Hepatocyte (in vitro differentiated cells): Measurements from ENCODE around the gene ZMIZ1. TPM values are rescaled to one million over a fixed set of nuclear protein-coding genes. Genes with fewer than 3 reads are reported as not detected.
A peak's percentile ranks its signal among the peaks of the same experiment; 100 is the strongest.

Experiments used
- DNase-seq: peaks from one replicate; pipeline ENCODE4 v3.0.0-alpha.2; 2016; ENCODE audit warnings: low spot score
- H2AFZ ChIP-seq: fragments of 200-600 bp; sonication (generic); 2 replicates; pipeline ENCODE4 v1.6.0; 2016; ENCODE audit warnings: antibody characterized with exemption, mild to moderate bottlenecking
- H3K27ac ChIP-seq: fragments of 200-600 bp; sonication (generic); 2 replicates; pipeline ENCODE4 v1.5.1; 2016; ENCODE audit warnings: mild to moderate bottlenecking
- H3K27me3 ChIP-seq: fragments of 200-600 bp; sonication (generic); 2 replicates; pipeline ENCODE4 v1.6.1; 2016
- H3K36me3 ChIP-seq: fragments of 200-600 bp; sonication (generic); replicated peaks from 2 replicates; pipeline ENCODE4 v1.5.1; 2016; ENCODE audit warnings: low read depth; ENCODE audit not compliant: insufficient read depth
- H3K4me1 ChIP-seq: fragments of 200-600 bp; sonication (generic); 2 replicates; pipeline ENCODE4 v1.5.1; 2016; ENCODE audit warnings: mild to moderate bottlenecking, moderate library complexity; ENCODE audit not compliant: insufficient read depth
- H3K4me2 ChIP-seq: fragments of 200-600 bp; sonication (generic); 2 replicates; pipeline ENCODE4 v1.6.0; 2016
- H3K4me3 ChIP-seq: fragments of 200-600 bp; sonication (generic); 2 replicates; pipeline ENCODE4 v1.5.1; 2016; ENCODE audit warnings: mild to moderate bottlenecking
- H3K79me2 ChIP-seq: fragments of 200-600 bp; sonication (generic); 2 replicates; pipeline ENCODE4 v1.6.0; 2017; ENCODE audit warnings: mild to moderate bottlenecking
- H3K9me2 ChIP-seq: fragments of 200-600 bp; sonication (generic); replicated peaks from 2 replicates; pipeline ENCODE4 v1.6.0; 2017; ENCODE audit warnings: mild to moderate bottlenecking; ENCODE audit not compliant: insufficient read depth
- H3K9me3 ChIP-seq: fragments of 200-600 bp; sonication (generic); 2 replicates; pipeline ENCODE4 v1.5.1; 2016; ENCODE audit warnings: low read depth, mild to moderate bottlenecking
- H4K20me1 ChIP-seq: fragments of 200-600 bp; sonication (generic); 2 replicates; pipeline ENCODE4 v1.6.0; 2016; ENCODE audit warnings: mild to moderate bottlenecking; ENCODE audit not compliant: insufficient read depth, poor library complexity, severe bottlenecking
- CTCF ChIP-seq: fragments of 200-600 bp; sonication (generic); IDR thresholded peaks from 2 replicates; pipeline ENCODE4 v1.5.1; 2016; ENCODE audit warnings: antibody characterized with exemption, mild to moderate bottlenecking; ENCODE audit not compliant: poor library complexity
- EZH2 ChIP-seq: fragments of 200-600 bp; sonication (generic); IDR thresholded peaks from 2 replicates; pipeline ENCODE4 v1.6.1; 2016; ENCODE audit warnings: antibody characterized with exemption, mild to moderate bottlenecking, borderline replicate concordance
- EZH2phosphoT487 ChIP-seq: fragments of 200-600 bp; sonication (generic); IDR thresholded peaks from one replicate; pipeline ENCODE4 v1.6.1; 2018; ENCODE audit warnings: antibody characterized with exemption, mild to moderate bottlenecking, low read depth, moderate library complexity; ENCODE audit not compliant: unreplicated experiment, severe bottlenecking
- WGBS: methylation state at CpG from one replicate; pipeline ENCODE4 v1.1.6; 2016; ENCODE audit warnings: low lambda C conversion rate; ENCODE audit errors: missing lambda C conversion rate; 5-methylcytosine and 5-hydroxymethylcytosine counted together
- polyA plus RNA-seq: library from polyadenylated mRNA; unstranded; fragments of >200 nt; fragmentation: Nextera tagmentation; extraction: Ambion mirVana; gene quantifications from 2 replicates; pipeline ENCODE4 v1.2.1, GENCODE V29; 2016
- total RNA-seq: library from RNA; depleted of rRNA; stranded (reverse); fragments of >200 nt; gene quantifications from 2 replicates; pipeline ENCODE4 v1.2.3, GENCODE V29; 2014

ZMIZ1 gene
- total and polyA plus RNA-seq, 2 experiments from 2014 or later = 30.9 to 32.4 TPM

DNA sequence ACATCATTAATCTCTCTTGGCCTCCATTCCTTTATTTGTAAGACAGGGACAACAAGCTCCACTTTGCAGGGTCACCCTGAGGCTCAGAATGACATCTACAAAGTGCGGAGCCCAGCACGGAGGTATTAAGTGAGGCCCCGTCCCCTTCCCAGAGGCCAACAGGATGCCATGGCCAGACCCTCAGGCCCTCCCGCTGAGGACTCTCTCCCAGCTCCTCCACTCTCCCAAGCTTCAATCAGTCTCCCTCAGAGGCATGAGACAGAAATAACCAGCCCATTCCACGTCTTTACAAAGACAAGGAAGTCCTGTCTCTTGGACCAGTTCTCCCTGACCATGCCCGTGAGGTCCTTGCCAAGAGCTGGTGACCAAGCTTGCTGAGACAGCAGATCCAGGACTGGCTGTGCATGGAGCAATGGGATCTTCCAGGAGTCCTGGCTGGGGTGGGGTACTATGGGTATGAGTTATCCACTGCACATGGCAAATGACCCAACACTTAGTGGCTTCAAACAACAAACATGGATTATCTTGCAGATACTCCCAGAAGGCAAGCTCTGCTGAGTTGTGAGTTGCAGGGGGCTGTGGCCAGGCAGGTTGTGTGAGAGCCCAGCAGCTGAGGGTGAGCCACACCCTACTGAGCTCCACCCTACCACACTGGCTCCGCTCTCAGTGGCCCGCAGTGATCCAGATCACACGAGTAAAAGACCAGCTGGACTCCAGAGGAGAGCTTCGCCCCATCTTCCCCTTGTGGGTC, 274.2 kb downstream of the ZMIZ1 start:
- Histone ChIP-seq H4K20me1 (no peaks in the 10 kb centered on the region), H3K4me3 (no peak overlapping the region), H3K9me2 (no peaks in the 10 kb centered on the region), H3K4me1 (peaks cover 12% of the 10 kb centered on the region), H3K79me2 (peaks cover 5% of the 10 kb centered on the region), H3K27me3 (no peaks in the 10 kb centered on the region), H3K36me3 (no peaks in the 10 kb centered on the region), H3K27ac (no peak overlapping the region), H2AFZ (no peak overlapping the region), H3K4me2 (no peak overlapping the region), H3K9me3 (no peaks in the 10 kb centered on the region)
- no peak for DNase-seq
- no peak for TF ChIP-seq EZH2phosphoT487
- no peak for TF ChIP-seq EZH2
- no peak for TF ChIP-seq CTCF
- WGBS = 89% methylated on average over 10 of the region's 10 CpGs

- no peak for DNase-seq
Observed at GRCh38 chr10:79344502-79345195, 275.9 kb downstream of the ZMIZ1 start.

DNA sequence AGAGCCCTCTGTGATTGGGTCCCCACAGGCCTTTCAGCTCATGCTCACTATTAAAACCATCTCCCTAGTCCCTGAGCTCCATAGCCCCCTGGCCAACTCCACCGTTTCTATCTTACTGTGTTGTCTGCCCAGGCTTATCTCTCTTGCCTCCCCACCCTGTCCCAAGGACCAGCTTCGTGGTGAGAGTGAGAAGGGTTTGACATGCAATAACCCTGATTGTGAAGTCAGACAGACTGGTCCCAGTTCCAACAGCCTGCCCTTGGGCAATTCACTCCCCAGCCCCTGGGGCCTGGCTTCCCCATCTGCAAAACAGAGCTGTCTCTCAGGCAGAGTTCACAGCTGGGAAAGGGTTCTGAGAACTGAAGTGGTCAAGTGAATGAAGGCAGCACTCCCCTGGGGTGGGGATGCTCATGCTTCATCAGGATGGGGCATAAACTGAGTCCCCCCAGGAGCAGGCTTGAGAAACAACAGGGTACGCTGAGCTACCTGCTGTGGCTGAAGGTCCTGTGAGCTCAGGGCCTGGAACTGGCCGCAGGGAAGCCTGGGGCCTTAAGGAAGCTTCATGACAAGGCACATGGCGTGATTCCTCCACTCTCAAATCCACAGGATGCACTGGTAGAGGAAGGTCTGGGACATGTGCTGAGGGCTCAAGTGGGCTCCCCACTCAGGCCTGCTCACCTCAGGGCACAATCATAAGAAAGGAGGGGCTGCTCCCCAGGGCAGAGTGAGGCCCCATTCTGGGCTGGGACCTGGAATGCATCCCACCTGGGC, 276.7 kb downstream of the ZMIZ1 start:
- H3K79me2 ChIP-seq = peaks cover 22% of the 10 kb centered on the region
- WGBS = 69% methylated on average over 5 of the region's 5 CpGs

More at GRCh38 chr10:79344502-79345195, 275.9 kb downstream of the ZMIZ1 start:
- H3K4me3 ChIP-seq = no peak overlapping the region
- no peaks in the 10 kb centered on the region for H3K9me3 ChIP-seq
- no peaks in the 10 kb centered on the region for H3K36me3 ChIP-seq
- H3K79me2 ChIP-seq = peaks cover 22% of the 10 kb centered on the region
- no peaks in the 10 kb centered on the region for H3K27me3 ChIP-seq
- H3K4me2 ChIP-seq = no peak overlapping the region
- H4K20me1 ChIP-seq = peaks cover 4% of the 10 kb centered on the region
- WGBS = 79% methylated on average over 3 of the region's 3 CpGs
- H3K27ac ChIP-seq = peak overlapping the region; percentile 61
- TF ChIP-seq CTCF (no peak), EZH2 (no peak), EZH2phosphoT487 (no peak)
- peaks cover 22% of the 10 kb centered on the region for H3K4me1 ChIP-seq
- no peaks in the 10 kb centered on the region for H3K9me2 ChIP-seq
- no peak overlapping the region for H2AFZ ChIP-seq

More for the DNA sequence above, 276.7 kb downstream of the ZMIZ1 start:
- Histone ChIP-seq H4K20me1 (peaks cover 4% of the 10 kb centered on the region), H3K36me3 (no peaks in the 10 kb centered on the region), H3K4me3 (no peak overlapping the region), H2AFZ (no peak overlapping the region), H3K9me3 (no peaks in the 10 kb centered on the region), H3K4me2 (no peak overlapping the region), H3K27me3 (no peaks in the 10 kb centered on the region), H3K4me1 (peaks cover 22% of the 10 kb centered on the region), H3K9me2 (no peaks in the 10 kb centered on the region), H3K27ac (peak overlapping the region; percentile 61)
- TF ChIP-seq EZH2phosphoT487 (no peak), CTCF (no peak), EZH2 (no peak)
- DNase-seq = no peak
